HG03175 (cell line): ENCODE data around the gene DNMT3A.
A peak's percentile ranks its signal among the peaks of the same experiment; 100 is the strongest.

ENCODE experiments used
- ATAC-seq: cut with Tn5 transposase; IDR thresholded peaks from one replicate; pipeline ENCODE4 v1.9.1; 2021; ENCODE audit warnings: mild to moderate bottlenecking, moderate library complexity; ENCODE audit not compliant: unreplicated experiment

Gene DNMT3A

GRCh38 chr2:25373269-25373981, 31.7 kb upstream of the DNMT3A start:
- ATAC-seq, result no peak

DNA sequence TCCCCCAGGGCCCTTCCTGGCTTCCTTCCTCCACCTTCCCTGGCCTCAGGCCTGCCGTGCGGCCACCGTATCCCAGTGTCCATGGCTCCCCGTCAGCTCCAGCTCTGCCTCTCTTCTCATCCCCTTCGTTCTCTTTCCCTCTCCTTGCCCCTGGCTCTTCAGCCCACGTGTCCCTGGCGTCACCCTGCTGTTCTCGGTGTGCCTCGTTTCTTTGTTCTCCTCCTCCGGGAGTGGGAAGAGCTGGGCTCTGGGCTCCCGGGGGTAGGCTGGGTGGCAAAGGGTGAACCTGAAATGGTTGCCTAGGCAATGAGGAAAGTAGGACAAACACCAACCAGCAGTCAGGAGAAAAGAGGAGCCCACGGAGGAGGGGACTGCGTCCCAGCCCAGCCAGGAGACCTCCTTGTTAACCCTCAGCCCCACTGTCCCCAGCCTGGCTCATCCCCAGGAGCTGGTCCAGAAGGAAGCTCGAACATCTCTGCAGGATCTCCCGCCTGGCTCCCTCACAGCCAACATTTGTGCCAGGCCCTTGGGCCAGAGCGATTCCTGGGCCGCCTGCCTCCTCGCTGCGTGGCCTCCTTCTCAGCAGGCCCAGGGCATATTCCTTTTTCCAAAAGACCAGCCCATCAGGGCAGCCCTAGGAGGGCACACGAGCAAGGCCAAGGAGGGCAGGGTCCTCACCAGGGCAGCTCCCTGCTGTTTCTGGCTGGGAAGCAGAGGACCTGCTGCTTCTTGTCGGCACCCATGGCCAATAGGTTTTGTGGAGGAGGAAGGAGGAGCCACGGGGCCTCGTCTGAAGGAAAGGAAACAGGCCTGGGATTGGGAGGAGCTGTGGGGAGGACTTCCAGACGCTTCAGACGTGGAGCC, 30.9 kb upstream of the DNMT3A start:
- no peak for ATAC-seq

- ATAC-seq, result no peak
Observed at GRCh38 chr2:25371253-25372241, 29.8 kb upstream of the DNMT3A start.

DNA sequence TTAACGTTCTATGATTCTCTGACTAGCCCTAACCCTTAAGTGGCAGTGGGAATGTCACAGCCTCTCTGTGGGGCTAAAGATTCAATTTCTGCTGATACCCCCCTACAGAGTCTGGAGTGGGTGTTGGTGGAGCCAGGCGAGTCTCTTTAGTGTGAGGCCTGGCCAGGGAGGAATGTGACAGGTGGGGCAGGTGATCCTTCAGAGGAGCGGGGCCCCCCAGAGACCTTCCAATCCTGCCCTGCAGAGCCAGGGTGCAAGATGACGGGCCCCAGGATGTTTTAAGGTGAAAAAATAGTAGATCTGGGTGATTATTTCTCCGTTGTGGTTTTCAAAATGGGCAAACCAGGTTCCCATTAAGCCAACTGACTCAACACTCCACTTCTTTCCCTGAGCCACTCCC, 28.2 kb upstream of the DNMT3A start:
- ATAC-seq, result no peak

DNA sequence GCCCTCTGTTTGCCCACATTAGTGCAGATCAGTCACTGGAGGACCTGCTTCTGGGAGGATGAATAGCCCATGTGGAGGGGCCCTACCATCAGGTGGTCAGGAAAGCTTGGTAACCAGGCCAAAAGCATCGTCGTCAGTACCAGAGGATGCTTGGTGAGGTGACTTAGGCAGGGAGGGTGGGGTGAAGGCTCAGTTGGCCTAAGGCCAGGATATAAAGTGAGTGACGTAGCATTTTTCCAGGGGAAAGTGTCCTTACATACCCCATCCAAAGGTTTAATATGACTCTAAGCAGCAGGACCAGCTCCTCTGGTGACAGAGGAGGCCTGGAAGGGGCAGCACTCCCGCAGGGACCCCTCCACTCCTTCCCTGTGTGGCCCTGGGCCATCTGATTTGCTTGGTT, 27.7 kb upstream of the DNMT3A start:
- no peak for ATAC-seq

- ATAC-seq, result no peak
Observed at GRCh38 chr2:25368660-25369059, 26.9 kb upstream of the DNMT3A start.

DNA sequence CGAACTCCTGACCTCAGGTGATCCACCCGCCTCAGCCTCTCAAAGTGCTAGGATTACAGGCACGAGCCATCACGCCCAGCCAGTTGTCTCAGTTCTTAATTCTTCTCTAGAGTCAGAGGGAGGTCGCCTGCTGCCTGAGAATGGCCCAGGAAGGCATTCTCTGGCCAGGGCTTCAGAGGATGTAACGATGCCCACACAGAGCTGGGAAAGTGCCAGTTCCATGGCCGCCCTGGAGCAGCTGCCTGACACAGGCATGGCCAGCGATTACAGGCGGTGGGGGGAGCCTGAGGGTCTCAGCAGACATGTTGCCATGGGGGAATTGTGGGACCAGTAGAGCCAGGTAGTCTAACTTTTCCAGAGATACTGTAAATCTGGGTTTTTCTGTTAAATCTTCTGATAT, 25.6 kb upstream of the DNMT3A start:
- ATAC-seq, result no peak

- no peak for ATAC-seq
Observed at GRCh38 chr2:25366629-25367028, 24.9 kb upstream of the DNMT3A start.

DNA sequence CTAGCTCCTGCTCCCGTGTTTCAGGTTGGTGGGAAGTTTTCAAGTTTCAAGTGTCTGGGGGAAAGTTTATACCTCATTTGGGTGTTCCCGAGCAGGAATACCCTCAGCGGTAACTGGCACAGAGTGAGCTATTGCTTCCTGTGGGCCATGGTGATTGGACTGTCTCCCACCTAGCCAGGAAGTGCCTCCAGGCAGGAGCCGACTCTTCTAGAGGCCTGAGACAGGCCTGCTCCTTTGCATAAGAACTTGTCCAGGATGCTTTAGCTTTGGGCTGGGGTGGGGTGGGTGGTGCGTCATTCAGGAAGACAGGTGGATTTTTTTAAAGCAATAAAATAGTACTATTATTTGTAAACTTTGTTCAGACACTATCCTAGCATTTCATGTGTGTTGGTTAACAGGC, 23.5 kb upstream of the DNMT3A start:
- no peak for ATAC-seq

- no peak for ATAC-seq
Observed at GRCh38 chr2:25363733-25364132, 22.0 kb upstream of the DNMT3A start.

DNA sequence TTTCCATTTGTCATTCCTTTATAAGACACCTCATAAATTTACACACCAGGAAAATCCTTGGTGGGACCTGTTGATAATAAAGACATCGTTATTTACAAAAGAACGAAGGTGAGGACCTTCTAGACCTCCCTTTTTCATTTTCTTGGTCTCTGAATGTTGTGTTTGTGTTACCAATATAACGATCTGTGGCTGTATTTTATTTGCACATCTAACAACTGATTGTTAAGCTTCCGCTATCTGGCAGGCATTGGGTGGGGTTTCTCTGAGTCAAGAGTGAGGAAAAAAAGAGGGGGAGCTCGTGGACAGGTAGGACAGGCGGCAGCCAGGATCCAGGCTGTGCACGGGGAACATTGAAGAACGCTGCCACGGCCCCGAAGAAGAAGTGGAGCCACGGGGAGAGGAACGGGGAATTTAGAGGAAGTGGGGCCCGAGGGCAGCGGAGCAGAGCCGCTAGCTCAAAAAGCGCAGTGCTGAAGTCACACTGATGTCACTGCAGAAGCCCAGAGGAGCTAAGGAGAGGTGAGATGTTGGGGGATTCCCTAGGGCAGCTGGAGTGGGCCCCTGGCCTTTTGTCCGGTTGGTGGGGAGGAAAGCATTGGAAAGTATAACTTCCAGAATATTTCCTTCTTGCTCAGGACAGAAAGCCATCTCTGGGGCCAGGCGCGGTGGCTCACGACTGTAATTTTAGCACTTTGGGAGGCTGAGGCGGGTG, 20.9 kb upstream of the DNMT3A start:
- ATAC-seq, result peak; percentile 82

- peak; percentile 88 for ATAC-seq
Observed at GRCh38 chr2:25362049-25362433, 20.3 kb upstream of the DNMT3A start.

- no peak for ATAC-seq
Observed at GRCh38 chr2:25361261-25362048, 19.7 kb upstream of the DNMT3A start.

DNA sequence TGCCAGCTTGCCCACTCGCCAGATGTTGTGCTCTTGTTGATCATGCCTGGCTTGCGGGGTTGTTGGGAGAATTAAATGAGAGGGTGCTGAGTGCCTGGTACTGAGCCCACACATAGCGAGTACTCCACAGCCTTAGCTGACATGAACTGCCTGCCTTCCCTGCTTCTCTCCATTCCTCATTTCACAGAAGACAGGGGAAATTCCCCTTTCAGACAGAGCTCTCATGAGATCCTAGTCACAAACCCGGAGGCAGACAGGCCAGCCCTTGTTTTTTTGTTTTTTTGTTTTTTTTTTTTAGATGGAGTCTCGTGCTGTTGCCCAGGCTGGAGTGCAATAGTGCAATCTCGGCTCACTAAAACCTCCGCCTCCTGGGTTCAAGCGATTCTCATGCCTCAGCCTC, 17.1 kb upstream of the DNMT3A start:
- ATAC-seq, result no peak

DNA sequence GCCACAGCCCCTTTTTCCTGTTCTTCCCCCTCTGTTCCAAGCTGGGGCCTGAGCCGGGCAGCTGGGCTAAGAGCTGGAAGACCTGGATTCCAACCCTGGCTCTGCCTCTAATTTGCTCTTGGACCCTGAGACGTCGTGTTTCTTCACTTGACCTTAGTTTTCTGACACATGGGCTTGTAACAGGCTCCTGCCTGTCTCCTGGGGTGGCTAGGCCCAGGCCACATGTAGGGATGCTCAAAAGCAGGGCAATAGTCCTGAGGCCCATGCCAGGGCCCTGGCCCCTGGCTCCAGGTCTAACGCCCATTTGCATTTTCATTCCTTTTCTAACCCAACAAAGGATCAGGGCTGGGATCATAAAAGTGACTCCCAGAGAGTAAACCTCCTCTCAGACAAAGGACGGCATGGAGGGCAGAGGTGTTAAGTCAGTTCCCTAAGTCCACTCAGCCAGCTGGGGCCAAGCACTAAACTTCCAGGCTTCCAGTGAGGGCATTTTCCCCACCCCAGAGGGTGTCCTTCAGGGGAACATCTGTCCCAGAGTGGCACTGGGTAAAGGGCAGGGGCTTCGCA, 16.6 kb upstream of the DNMT3A start:
- no peak for ATAC-seq

DNA sequence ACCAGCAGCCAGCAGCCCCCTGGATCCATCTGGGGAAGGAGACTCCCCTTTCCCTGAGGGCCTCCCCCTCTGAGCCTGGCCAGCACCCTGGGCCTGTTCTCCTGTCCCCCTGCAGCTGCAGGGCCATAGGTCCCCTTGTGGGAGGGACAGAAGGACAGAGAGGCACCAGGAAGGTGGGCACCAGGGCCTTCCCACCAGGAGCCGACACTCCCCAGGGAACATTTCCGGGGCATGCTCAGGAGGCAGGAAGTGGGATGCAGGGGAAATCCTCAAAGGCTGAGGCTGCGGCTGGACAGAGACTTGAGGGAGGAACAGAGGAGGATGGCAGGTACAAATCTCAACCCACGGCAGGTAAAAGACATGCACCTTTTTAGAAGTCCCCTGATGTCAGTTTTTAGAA, 14.4 kb upstream of the DNMT3A start:
- no peak for ATAC-seq

GRCh38 chr2:25355270-25355669, 13.5 kb upstream of the DNMT3A start:
- ATAC-seq, result no peak

GRCh38 chr2:25354116-25354515, 12.4 kb upstream of the DNMT3A start:
- ATAC-seq, result no peak

- ATAC-seq, result no peak
Observed at GRCh38 chr2:25349397-25349796, 7.7 kb upstream of the DNMT3A start.
